ENCODE data around the gene GNA12.

The GNA12 gene

DNA sequence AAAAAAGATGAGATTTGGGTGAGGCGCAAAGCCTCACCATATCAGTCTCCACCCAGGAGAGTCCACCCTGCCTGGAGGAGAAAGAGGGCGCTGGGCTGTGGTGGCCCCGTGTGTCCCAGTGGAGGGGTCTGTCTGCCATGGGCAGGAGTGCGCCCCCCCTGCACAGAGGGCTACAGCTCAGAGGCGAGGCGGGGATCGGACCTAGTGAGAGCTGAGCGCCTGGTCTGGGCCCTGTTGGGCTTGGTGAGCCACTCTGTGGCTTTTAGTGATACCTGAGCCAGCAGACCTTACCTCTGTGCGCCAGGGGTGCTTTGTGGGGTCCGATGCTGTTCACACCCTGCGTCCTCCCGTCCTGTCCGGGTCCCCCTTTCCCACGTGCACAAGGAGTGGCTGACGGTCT is 25.9 kb upstream of the GNA12 start:
- ChIA-PET CTCF (interaction anchor here (1.0 kb wide), 1 partner anchor 197 kb away, joined by 3 read pairs; no protein-coding TSS in a partner anchor), POLR2A (no interaction called here)

GRCh38 chr7:2866601-2867000 is 22.5 kb upstream of the GNA12 start:
- TF ChIP-seq CTCF (IDR thresholded peaks at IDR 0.05; ENCODE audit: control extremely low read depth, extremely low read depth, low read depth, missing control alignments), result no peak
- CTCF ChIA-PET, result interaction anchor here (1.1 to 3.8 kb wide), 10 partner anchors 10 to 533 kb away, joined by 3 to 36 read pairs (median 6); no protein-coding TSS in a partner anchor
- POLR2A ChIA-PET, result no interaction called here
- DNase-seq (ENCODE audit: extremely low spot score), result no peak

More for the DNA sequence above, 25.9 kb upstream of the GNA12 start:
- DNase-seq (ENCODE audit: extremely low spot score), result no peak
- TF ChIP-seq CTCF (IDR thresholded peaks at IDR 0.05; ENCODE audit: control extremely low read depth, extremely low read depth, low read depth, missing control alignments), result no peak

- POLR2A ChIA-PET, result interaction anchor here (0.6 to 0.8 kb wide), 3 partner anchors 18 to 228 kb away, joined by 3 to 10 read pairs (median 7); no protein-coding TSS in a partner anchor
- TF ChIP-seq CTCF (IDR thresholded peaks at IDR 0.05; ENCODE audit: control extremely low read depth, extremely low read depth, low read depth, missing control alignments), result peak; percentile 81
- CTCF ChIA-PET, result interaction anchor here (0.6 to 3.8 kb wide), 46 partner anchors 9 to 1066 kb away, joined by 3 to 36 read pairs (median 4); no protein-coding TSS in a partner anchor
- DNase-seq (ENCODE audit: extremely low spot score), result peak; percentile 83
Measured at GRCh38 chr7:2864999-2865670, 21.0 kb upstream of the GNA12 start.

- CTCF ChIA-PET, result interaction anchor here (0.6 to 3.8 kb wide), 39 partner anchors 10 to 1067 kb away, joined by 3 to 36 read pairs (median 4); no protein-coding TSS in a partner anchor
- no peak for DNase-seq (ENCODE audit: extremely low spot score)
- POLR2A ChIA-PET, result interaction anchor here (0.5 to 0.6 kb wide), 3 partner anchors 9 to 33 kb away, joined by 3 to 10 read pairs (median 3); no protein-coding TSS in a partner anchor
- no peak for TF ChIP-seq CTCF (IDR thresholded peaks at IDR 0.05; ENCODE audit: control extremely low read depth, extremely low read depth, low read depth, missing control alignments)
Measured at GRCh38 chr7:2864204-2864985, 20.3 kb upstream of the GNA12 start.

DNA sequence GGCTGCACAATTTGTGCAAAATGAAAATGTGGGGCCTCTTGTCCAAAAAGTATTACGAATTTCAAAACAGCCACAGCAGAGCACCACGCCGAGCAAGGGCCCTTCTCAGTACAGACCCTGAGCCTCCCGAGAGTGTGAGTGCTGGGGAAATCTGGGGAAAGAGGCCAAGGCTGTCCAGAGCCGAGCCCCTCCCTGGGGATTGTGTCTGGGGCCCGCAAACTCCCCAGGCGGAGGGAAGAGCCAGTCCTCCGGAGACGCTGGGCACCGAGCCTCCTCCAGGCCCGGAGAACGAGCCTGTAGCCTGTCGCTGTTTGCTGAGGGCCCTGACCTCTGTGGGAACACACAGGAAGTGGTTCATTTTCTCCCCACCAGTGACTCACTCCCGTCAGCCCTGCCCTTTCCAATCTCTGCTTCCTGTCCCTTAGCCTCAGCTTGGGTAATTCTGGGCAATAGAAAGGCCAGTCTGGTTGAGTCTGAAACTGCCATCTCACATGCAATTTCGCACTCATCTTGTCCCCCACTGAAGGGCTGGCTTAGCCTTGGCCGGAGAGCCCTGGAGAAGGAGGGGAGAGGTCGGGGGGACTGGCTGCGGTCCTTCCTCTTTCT is 19.5 kb upstream of the GNA12 start:
- TF ChIP-seq CTCF (IDR thresholded peaks at IDR 0.05; ENCODE audit: control extremely low read depth, extremely low read depth, low read depth, missing control alignments), result no peak
- POLR2A ChIA-PET, result interaction anchor here (0.5 kb wide), 1 partner anchor 8 kb away, joined by 3 read pairs; no protein-coding TSS in a partner anchor
- DNase-seq (ENCODE audit: extremely low spot score), result peak; percentile 86
- CTCF ChIA-PET, result interaction anchor here (1.3 to 3.8 kb wide), 12 partner anchors 10 to 291 kb away, joined by 3 to 36 read pairs (median 4); no protein-coding TSS in a partner anchor

DNA sequence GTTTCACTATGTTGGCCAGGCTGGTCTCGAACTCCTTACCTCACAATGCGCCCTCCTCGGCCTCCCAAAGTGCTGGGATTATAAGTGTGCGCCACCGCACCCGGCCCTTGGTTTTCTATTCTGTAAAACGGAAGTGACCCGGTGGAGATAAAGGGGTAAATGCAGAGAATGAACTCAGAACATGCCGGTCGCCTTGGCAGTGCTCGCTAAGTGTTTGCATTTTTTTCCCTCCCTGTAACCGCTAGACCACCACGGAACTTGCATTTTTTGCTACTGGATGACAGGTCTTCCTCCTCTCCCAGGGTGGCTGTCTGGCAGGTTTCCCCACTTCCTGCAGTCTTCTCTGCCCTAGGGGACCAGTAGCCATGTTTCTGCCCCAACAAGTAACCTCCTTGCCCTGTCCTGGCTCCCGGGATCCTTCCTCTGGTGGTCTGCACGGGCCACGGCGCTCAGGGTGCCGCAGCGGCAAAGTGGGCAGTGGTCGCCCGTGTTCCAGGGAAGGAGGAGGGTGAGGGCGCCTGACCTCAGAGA is 18.8 kb upstream of the GNA12 start:
- no peak for TF ChIP-seq CTCF (IDR thresholded peaks at IDR 0.05; ENCODE audit: control extremely low read depth, extremely low read depth, low read depth, missing control alignments)
- POLR2A ChIA-PET, result no interaction called here
- CTCF ChIA-PET, result no interaction called here
- DNase-seq (ENCODE audit: extremely low spot score), result no peak

Measured in GM10248 (cell line).